Neural progenitor cell (in vitro differentiated cells): ENCODE results near the gene COL23A1. TPM values are rescaled to one million over a fixed set of nuclear protein-coding genes. Genes with fewer than 3 reads are reported as not detected.

Experiments
- DNase-seq: peaks from one replicate; pipeline ENCODE4 v3.0.0-alpha.2; 2016; ENCODE audit warnings: low spot score
- H2AFZ ChIP-seq: fragments of 200-600 bp; sonication (generic); replicated peaks from 2 replicates; pipeline ENCODE4 v1.6.1; 2016; ENCODE audit warnings: antibody characterized with exemption
- H3F3A ChIP-seq: fragments of 200-600 bp; sonication (generic); 2 replicates; pipeline ENCODE4 v1.6.1; 2016; ENCODE audit warnings: antibody characterized with exemption, low read depth
- H3K27ac ChIP-seq: fragments of 200-600 bp; sonication (generic); 2 replicates; pipeline ENCODE4 v1.5.1; 2016; ENCODE audit warnings: mild to moderate bottlenecking
- H3K27me3 ChIP-seq: fragments of 200-600 bp; sonication (generic); 2 replicates; pipeline ENCODE4 v1.6.1; 2016; ENCODE audit warnings: mild to moderate bottlenecking, moderate library complexity
- H3K36me3 ChIP-seq: fragments of 200-600 bp; sonication (generic); 2 replicates; pipeline ENCODE4 v1.5.1; 2016
- H3K4me1 ChIP-seq: fragments of 200-600 bp; sonication (generic); 2 replicates; pipeline ENCODE4 v1.6.1; 2016; ENCODE audit warnings: mixed run types
- H3K4me2 ChIP-seq: fragments of 200-600 bp; sonication (generic); 2 replicates; pipeline ENCODE4 v1.6.1; 2016
- H3K4me3 ChIP-seq: fragments of 200-600 bp; sonication (generic); 2 replicates; pipeline ENCODE4 v1.5.1; 2016
- H3K79me2 ChIP-seq: fragments of 200-600 bp; sonication (generic); 2 replicates; pipeline ENCODE4 v1.6.1; 2016; ENCODE audit warnings: low read depth
- H3K9ac ChIP-seq: fragments of 200-600 bp; sonication (generic); 2 replicates; pipeline ENCODE4 v1.6.1; 2016
- H3K9me3 ChIP-seq: fragments of 200-600 bp; sonication (generic); 2 replicates; pipeline ENCODE4 v1.5.1; 2016; ENCODE audit warnings: low read depth
- H4K20me1 ChIP-seq: fragments of 200-600 bp; sonication (generic); 2 replicates; pipeline ENCODE4 v1.6.1; 2016; ENCODE audit warnings: low read depth
- H3K27ac Mint-ChIP-seq: 3 replicates; pipeline ENCODE4 v1.8.0; 2021; ENCODE audit warnings: mixed read lengths
- H3K27me3 Mint-ChIP-seq: 2 replicates; pipeline ENCODE4 v1.8.0; 2022; ENCODE audit warnings: low read depth, mild to moderate bottlenecking, inconsistent platforms, moderate library complexity, mixed read lengths; ENCODE audit not compliant: insufficient read depth
- H3K36me3 Mint-ChIP-seq: 3 replicates; pipeline ENCODE4 v1.8.0; 2021; ENCODE audit warnings: mixed read lengths
- H3K4me1 Mint-ChIP-seq: 3 replicates; pipeline ENCODE4 v1.8.0; 2021; ENCODE audit warnings: mixed read lengths
- H3K4me3 Mint-ChIP-seq: 3 replicates; pipeline ENCODE4 v1.8.0; 2021; ENCODE audit warnings: mild to moderate bottlenecking, moderate library complexity, mixed read lengths
- H3K9me3 Mint-ChIP-seq: 3 replicates; pipeline ENCODE4 v1.8.0; 2020; ENCODE audit warnings: mixed read lengths
- CTCF ChIP-seq: fragments of 200-600 bp; sonication (generic); IDR thresholded peaks from 2 replicates; pipeline ENCODE4 v1.5.1; 2017; ENCODE audit warnings: antibody characterized with exemption, mild to moderate bottlenecking
- EZH2 ChIP-seq: fragments of 200-600 bp; sonication (generic); IDR thresholded peaks from 2 replicates; pipeline ENCODE4 v1.6.1; 2017; ENCODE audit warnings: antibody characterized with exemption, mild to moderate bottlenecking, moderate library complexity
- EZH2phosphoT487 ChIP-seq: fragments of 200-600 bp; sonication (generic); IDR thresholded peaks from 2 replicates; pipeline ENCODE4 v1.6.1; 2017; ENCODE audit warnings: antibody characterized with exemption
- total RNA-seq: library from RNA; depleted of rRNA; stranded (reverse); fragments of >200 nt; gene quantifications from 2 replicates; pipeline ENCODE4 v1.2.3, GENCODE V29; 2015; ENCODE audit warnings: low replicate concordance

COL23A1 gene
- total RNA-seq, 1 donor from 2014 or later = not detected

GRCh38 chr5:178445534-178445933, 144.7 kb downstream of the COL23A1 start:
- no peaks in the 10 kb centered on the region for H3K27me3 ChIP-seq
- Mint-ChIP-seq H3K4me3 (no peak overlapping the region), H3K27ac (no peak overlapping the region), H3K27me3 (peaks cover 4% of the 10 kb centered on the region), H3K36me3 (peaks cover 2% of the 10 kb centered on the region), H3K9me3 (peaks cover 5% of the 10 kb centered on the region), H3K4me1 (peaks cover 17% of the 10 kb centered on the region)
- H3K79me2 ChIP-seq = no peaks in the 10 kb centered on the region
- H3K4me2 ChIP-seq = no peak overlapping the region
- DNase-seq = no peak
- no peak overlapping the region for H3K9ac ChIP-seq
- no peaks in the 10 kb centered on the region for H3K36me3 ChIP-seq
- H4K20me1 ChIP-seq = no peaks in the 10 kb centered on the region
- TF ChIP-seq EZH2 (no peak), CTCF (no peak), EZH2phosphoT487 (no peak)
- H2AFZ ChIP-seq = no peak overlapping the region
- no peak overlapping the region for H3K27ac ChIP-seq
- H3K4me3 ChIP-seq = no peak overlapping the region
- H3K9me3 ChIP-seq = no peaks in the 10 kb centered on the region
- no peaks in the 10 kb centered on the region for H3F3A ChIP-seq
- no peaks in the 10 kb centered on the region for H3K4me1 ChIP-seq

GRCh38 chr5:178442405-178443257, 147.6 kb downstream of the COL23A1 start:
- no peak overlapping the region for H3K4me2 ChIP-seq
- Mint-ChIP-seq H3K27ac (no peak overlapping the region), H3K9me3 (peaks cover 5% of the 10 kb centered on the region), H3K36me3 (peaks cover 2% of the 10 kb centered on the region), H3K27me3 (peaks cover 4% of the 10 kb centered on the region), H3K4me3 (no peak overlapping the region), H3K4me1 (peaks cover 11% of the 10 kb centered on the region)
- H3K79me2 ChIP-seq = no peaks in the 10 kb centered on the region
- no peaks in the 10 kb centered on the region for H3K4me1 ChIP-seq
- H3K27ac ChIP-seq = no peak overlapping the region
- H4K20me1 ChIP-seq = no peaks in the 10 kb centered on the region
- no peak overlapping the region for H3K9ac ChIP-seq
- H3K9me3 ChIP-seq = no peaks in the 10 kb centered on the region
- no peak overlapping the region for H2AFZ ChIP-seq
- no peak overlapping the region for H3K4me3 ChIP-seq
- no peaks in the 10 kb centered on the region for H3F3A ChIP-seq
- no peaks in the 10 kb centered on the region for H3K27me3 ChIP-seq
- no peak for TF ChIP-seq EZH2
- no peak for TF ChIP-seq EZH2phosphoT487
- TF ChIP-seq CTCF = no peak
- no peak for DNase-seq
- H3K36me3 ChIP-seq = no peaks in the 10 kb centered on the region

GRCh38 chr5:178441486-178442270, 148.5 kb downstream of the COL23A1 start:
- no peak for DNase-seq
- H3K27me3 ChIP-seq = no peaks in the 10 kb centered on the region
- H3K9ac ChIP-seq = no peak overlapping the region
- no peaks in the 10 kb centered on the region for H3K4me1 ChIP-seq
- Mint-ChIP-seq H3K4me3 (no peak overlapping the region), H3K4me1 (peaks cover 18% of the 10 kb centered on the region), H3K27me3 (peaks cover 4% of the 10 kb centered on the region), H3K27ac (no peak overlapping the region), H3K36me3 (peaks cover 2% of the 10 kb centered on the region), H3K9me3 (peaks cover 5% of the 10 kb centered on the region)
- H3K9me3 ChIP-seq = no peaks in the 10 kb centered on the region
- H3K36me3 ChIP-seq = no peaks in the 10 kb centered on the region
- H3K4me3 ChIP-seq = no peak overlapping the region
- no peak overlapping the region for H3K27ac ChIP-seq
- H2AFZ ChIP-seq = no peak overlapping the region
- H4K20me1 ChIP-seq = no peaks in the 10 kb centered on the region
- TF ChIP-seq EZH2 (no peak), EZH2phosphoT487 (no peak), CTCF (no peak)
- H3K4me2 ChIP-seq = no peak overlapping the region
- no peaks in the 10 kb centered on the region for H3F3A ChIP-seq
- H3K79me2 ChIP-seq = no peaks in the 10 kb centered on the region
